Fibroblast of lung (primary cell): Measurements from ENCODE around the gene GMPR2.

Experiments used
- CTCF ChIP-seq, 2 donors: IDR thresholded peaks in 1 of 2; conservative IDR thresholded peaks in 1 of 2; 1 replicate in 1 of 2; 2 replicates in 1 of 2; pipeline ENCODE4 v1.5.1; 2011 to 2012; ENCODE audit warnings: low read length in 2 of 2, control low read depth in 1 of 2, inconsistent platforms in 1 of 2, low read depth in 1 of 2, mild to moderate bottlenecking in 1 of 2
- EZH2 ChIP-seq: IDR thresholded peaks from 2 replicates; pipeline ENCODE4 v1.5.1; 2012; ENCODE audit warnings: low read length, control low read depth, mild to moderate bottlenecking; ENCODE audit errors: missing control alignments

GRCh38 chr14:24216345-24216699, 16.4 kb upstream of the GMPR2 start:
- no peak for TF ChIP-seq CTCF (conservative IDR thresholded peaks at IDR 0.05 in 1 of 2, IDR thresholded peaks at IDR 0.05 in 1 of 2; ENCODE audit: low read depth in 1 of 2, low read length in 2 of 2)
- TF ChIP-seq EZH2, result no peak
